Transverse colon (tissue), 4 donors: Measurements from ENCODE around the gene VAV2. TPM values are rescaled to one million over a fixed set of nuclear protein-coding genes. Genes with fewer than 3 reads are reported as not detected.
A peak's percentile ranks its signal among the peaks of the same experiment; 100 is the strongest.

Experiments
- DNase-seq: peaks from one replicate; pipeline ENCODE4 v3.0.0-alpha.2; 2019
- H3K27ac ChIP-seq, 4 donors: fragments of 200-600 bp; sonication (generic); 2 replicates each; pipeline ENCODE4 v1.5.1; 2016 to 2018; ENCODE audit warnings: inconsistent platforms in 4 of 4
- H3K27me3 ChIP-seq: fragments of 200-600 bp; sonication (generic); 2 replicates; pipeline ENCODE4 v1.5.1; 2017; ENCODE audit warnings: inconsistent platforms
- H3K36me3 ChIP-seq, 4 donors: fragments of 200-600 bp; sonication (generic); 2 replicates each; pipeline ENCODE4 v1.5.1; 2017 to 2019; ENCODE audit warnings: inconsistent platforms in 4 of 4
- H3K4me1 ChIP-seq, 4 donors: fragments of 200-600 bp; sonication (generic); 2 replicates each; pipeline ENCODE4 v1.5.1; 2017 to 2020; ENCODE audit warnings: inconsistent platforms in 4 of 4
- H3K4me3 ChIP-seq, 4 donors: fragments of 200-600 bp; sonication (generic); 1 replicate in 1 of 4; 2 replicates in 3 of 4; pipeline versions ENCODE4 v1.5.1 to v1.6.1; 2017 to 2019; ENCODE audit warnings: inconsistent platforms in 4 of 4
- H3K9me3 ChIP-seq, 2 donors: fragments of 200-600 bp; sonication (generic); 2 replicates each; pipeline ENCODE4 v1.5.1; 2017 to 2019; ENCODE audit warnings: inconsistent platforms in 2 of 2
- CTCF ChIP-seq, 5 experiments: fragments of 200-600 bp in 3 of 5; fragments of 450-650 bp in 2 of 5; sonication (generic) in 3 of 5; IDR thresholded peaks; 1 replicate in 2 of 5; 2 replicates in 3 of 5; pipeline ENCODE4 v1.5.1; 2016 to 2017; ENCODE audit warnings: antibody characterized with exemption in 5 of 5, inconsistent platforms in 3 of 5, mild to moderate bottlenecking in 2 of 5, moderate library complexity in 1 of 5
- EP300 ChIP-seq: sonication (generic); formaldehyde crosslinking; IDR thresholded peaks from one replicate; pipeline ENCODE4 v1.6.1; 2017; ENCODE audit warnings: antibody characterized with exemption, low read depth
- POLR2A ChIP-seq: fragments of 450-650 bp; IDR thresholded peaks from one replicate; pipeline ENCODE4 v1.6.1; 2016; ENCODE audit warnings: antibody characterized with exemption, mild to moderate bottlenecking, moderate library complexity
- POLR2AphosphoS5 ChIP-seq, 3 donors: sonication (generic); formaldehyde crosslinking; IDR thresholded peaks; one replicate each; pipeline ENCODE4 v1.6.1; 2016; ENCODE audit warnings: antibody characterized with exemption in 3 of 3
- WGBS, 2 donors: methylation state at CpG; one replicate each; pipeline ENCODE4 v1.1.5; 2018; ENCODE audit warnings: low coverage in 1 of 2; 5-methylcytosine and 5-hydroxymethylcytosine counted together
- in situ Hi-C, 4 donors: fragments of 200-750 bp; cut with MboI; loops; one replicate each; pipeline versions ENCODE4 v1.15.0 to v1.15.1; 2017; ENCODE audit warnings: low sequenced_read_pairs in 3 of 4, low pct_ligation_motif_present in 1 of 4, low pct_unique_long_range_greater_than_20kb in 1 of 4
- intact Hi-C: fragments of 100-400 bp; cut with DNase I; formaldehyde crosslinking; loops from one replicate; pipeline ENCODE4 v1.15.1; 2023; ENCODE audit warnings: low total_unique reads
- total RNA-seq, 4 donors: library from RNA; depleted of rRNA; stranded (reverse); fragments of >200 nt; gene quantifications; one replicate each; pipeline ENCODE4 v1.1.0, GENCODE V29; 2016

Gene VAV2
- total RNA-seq, 4 donors from 2014 or later = 8.2 to 52.4 (median 24.5) TPM

DNA sequence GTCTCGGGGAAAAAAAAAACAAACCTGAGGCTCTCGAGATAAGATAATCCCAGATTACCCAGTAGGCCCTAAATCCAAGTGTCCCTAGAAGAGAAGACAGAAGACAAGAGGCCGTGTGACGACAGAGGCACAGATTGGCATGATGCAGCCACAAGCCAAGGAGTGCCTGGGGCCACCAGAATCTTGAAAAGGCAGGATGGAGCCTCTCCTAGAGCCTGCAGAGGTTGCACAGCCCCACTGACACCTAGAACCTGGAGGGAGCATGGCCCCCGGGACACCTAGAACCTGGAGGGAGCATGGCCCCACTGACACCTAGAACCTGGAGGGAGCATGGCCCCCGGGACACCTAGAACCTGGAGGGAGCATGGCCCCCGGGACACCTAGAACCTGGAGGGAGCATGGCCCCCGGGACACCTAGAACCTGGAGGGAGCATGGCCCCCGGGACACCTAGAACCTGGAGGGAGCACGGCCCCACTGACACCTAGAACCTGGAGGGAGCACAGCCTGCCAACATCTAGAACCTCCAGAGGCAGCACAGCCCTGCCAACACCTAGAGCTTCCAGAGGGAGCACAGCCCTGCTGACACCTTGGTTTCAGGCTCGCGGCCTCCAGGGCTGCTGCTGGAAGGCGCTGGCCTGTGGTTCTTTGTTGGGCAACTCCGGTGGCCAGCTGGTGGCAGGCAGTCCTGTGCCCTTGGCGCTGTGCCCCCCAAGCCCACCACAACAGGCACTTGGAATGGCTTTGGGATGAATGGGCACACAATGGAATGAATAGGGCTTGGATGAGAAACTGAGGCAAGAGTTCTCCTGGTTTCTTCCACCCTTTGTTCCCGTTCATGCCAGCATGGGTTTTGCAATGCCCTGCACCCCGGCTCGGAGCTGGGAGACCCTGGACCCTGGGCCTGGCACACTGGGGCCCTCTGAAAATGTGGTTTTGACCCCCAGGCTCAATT lies 39.2 kb downstream of the VAV2 start:
- 87 to 96% methylated on average over 2 to 18 of the region's 18 CpGs for WGBS, 2 donors
- no peak for TF ChIP-seq EP300
- no peak for TF ChIP-seq POLR2AphosphoS5 (IDR thresholded peaks at IDR 0.05)
- TF ChIP-seq CTCF (IDR thresholded peaks at IDR 0.05) = no peak
- TF ChIP-seq POLR2A = no peak
- intact Hi-C loops = no loop called here

GRCh38 chr9:133951265-133951664 lies 40.9 kb downstream of the VAV2 start:
- Histone ChIP-seq H3K4me1 (peaks cover 0 to 12% (median 3%) of the 10 kb centered on the region in 4 donors), H3K4me3 (no peak overlapping the region), H3K9me3 (no peaks in the 10 kb centered on the region), H3K36me3 (no peaks in the 10 kb centered on the region), H3K27me3 (no peaks in the 10 kb centered on the region), H3K27ac (peak overlapping the region in 2 of 4 donors; percentile 5 to 16)
- in situ Hi-C loops = no loop called here
- TF ChIP-seq CTCF (IDR thresholded peaks at IDR 0.05) (no peak), POLR2A (no peak), POLR2AphosphoS5 (IDR thresholded peaks at IDR 0.05) (no peak), EP300 (no peak)
- intact Hi-C loops = no loop called here
- no peak for DNase-seq
- WGBS, 2 donors = 89% methylated on average over 8 of the region's 8 CpGs; no CpG with 5 or more reads in 1 of the 2 donors

More for the DNA sequence above, 39.2 kb downstream of the VAV2 start:
- Histone ChIP-seq H3K36me3 (no peaks in the 10 kb centered on the region), H3K4me1 (peaks cover 0 to 24% (median 8%) of the 10 kb centered on the region in 4 donors), H3K27ac (no peak overlapping the region), H3K9me3 (no peaks in the 10 kb centered on the region), H3K27me3 (no peaks in the 10 kb centered on the region), H3K4me3 (no peak overlapping the region)
- in situ Hi-C loops = no loop called here
- no peak for DNase-seq

- H3K4me1 ChIP-seq = peaks cover 0 to 6% (median 0%) of the 10 kb centered on the region in 4 donors
- no peak overlapping the region for H3K4me3 ChIP-seq
- intact Hi-C loops (no loop called here), in situ Hi-C loops (no loop called here)
- peak overlapping the region in 3 of 4 donors; percentile 5 to 22 (median 21) for H3K27ac ChIP-seq
- TF ChIP-seq EP300 (no peak), POLR2A (no peak), POLR2AphosphoS5 (IDR thresholded peaks at IDR 0.05) (no peak)
- DNase-seq = no peak
- H3K9me3 ChIP-seq = no peaks in the 10 kb centered on the region
- no peaks in the 10 kb centered on the region for H3K36me3 ChIP-seq
- H3K27me3 ChIP-seq = no peaks in the 10 kb centered on the region
- 81 to 84% methylated on average over 11 to 25 of the region's 25 CpGs for WGBS, 2 donors
Measured at GRCh38 chr9:133950629-133951111, 41.5 kb downstream of the VAV2 start.

DNA sequence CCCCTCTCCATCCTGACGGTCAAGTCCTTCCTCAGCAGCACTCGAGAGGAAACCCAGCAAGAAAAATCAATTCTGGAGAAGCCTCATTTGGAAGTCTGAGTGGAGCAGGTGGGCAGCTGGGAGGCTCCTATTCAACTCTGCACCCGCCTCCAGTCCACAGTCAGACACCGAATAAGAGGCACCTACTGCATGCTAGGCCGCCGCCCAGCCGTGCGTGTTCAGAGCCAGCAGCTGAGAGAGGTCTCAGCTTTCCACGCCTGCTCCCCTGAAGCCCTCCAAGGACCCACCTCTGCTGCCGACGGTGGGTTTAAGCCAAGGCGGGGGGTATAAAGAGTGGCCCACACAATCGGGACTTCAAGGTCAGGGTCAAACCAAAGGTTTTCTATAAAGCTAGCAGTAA lies 41.9 kb downstream of the VAV2 start:
- no peak for TF ChIP-seq POLR2A
- no peak for TF ChIP-seq CTCF (IDR thresholded peaks at IDR 0.05)
- TF ChIP-seq EP300 = no peak
- TF ChIP-seq POLR2AphosphoS5 (IDR thresholded peaks at IDR 0.05) = no peak
- H3K4me1 ChIP-seq = peaks cover 0 to 5% (median 0%) of the 10 kb centered on the region in 4 donors
- DNase-seq = no peak
- in situ Hi-C loops = no loop called here
- H3K36me3 ChIP-seq = no peaks in the 10 kb centered on the region
- H3K27ac ChIP-seq = peak overlapping the region in 3 of 4 donors; percentile 5 to 22 (median 21)
- intact Hi-C loops = no loop called here
- H3K27me3 ChIP-seq = no peaks in the 10 kb centered on the region
- H3K4me3 ChIP-seq = no peak overlapping the region
- H3K9me3 ChIP-seq = no peaks in the 10 kb centered on the region
- WGBS, 2 donors = 94% methylated on average over 13 of the region's 13 CpGs; no CpG with 5 or more reads in 1 of the 2 donors
